H1 (cell line): ENCODE results near the gene AKAP12. TPM values are rescaled to one million over a fixed set of nuclear protein-coding genes. Genes with fewer than 3 reads are reported as not detected.

Experiments
- CTCF ChIA-PET: fragments of 300-600 bp; sonication (Branson Sonifier 250); formaldehyde crosslinking; loops from one replicate; lab custom pipeline; 2021; ENCODE audit not compliant: partially characterized antibody; lab: Charles Lee
- POLR2A ChIA-PET: fragments of 300-600 bp; sonication (Branson Sonifier 250); formaldehyde crosslinking; loops from one replicate; lab custom pipeline; 2021; ENCODE audit warnings: inconsistent platforms; ENCODE audit not compliant: partially characterized antibody; lab: Charles Lee
- DNase-seq, 2 experiments: peaks; one replicate each; pipeline versions ENCODE4 v3.0.0 to v3.0.0-alpha.2; 2010 to 2022; ENCODE audit warnings: low spot score in 2 of 2, low read depth in 1 of 2, mixed read lengths in 1 of 2
- FAIRE-seq: peaks from 2 replicates; lab custom pipeline; 2011; peaks lifted over from hg19 to GRCh38; lab: Jason Lieb, UNC
- H2AFZ ChIP-seq: 2 replicates; pipeline ENCODE4 v1.8.1; 2012; ENCODE audit warnings: low read length, inconsistent platforms
- H2AK5ac ChIP-seq: 2 replicates; pipeline ENCODE4 v1.6.1; 2013; ENCODE audit warnings: low read depth, low read length
- H2BK120ac ChIP-seq: replicated peaks from 2 replicates; pipeline ENCODE3; 2013; ENCODE audit warnings: low read depth, low read length, inconsistent platforms
- H2BK12ac ChIP-seq: 2 replicates; pipeline ENCODE4 v1.6.1; 2013; ENCODE audit warnings: low read depth, low read length
- H2BK15ac ChIP-seq: 2 replicates; pipeline ENCODE4 v1.6.1; 2013; ENCODE audit warnings: low read length
- H2BK20ac ChIP-seq: 2 replicates; pipeline ENCODE4 v1.6.1; 2013; ENCODE audit warnings: low read length
- H2BK5ac ChIP-seq: 2 replicates; pipeline ENCODE4 v1.6.1; 2013; ENCODE audit warnings: low read depth, low read length
- H3K14ac ChIP-seq: 2 replicates; pipeline ENCODE4 v1.6.1; 2013; ENCODE audit warnings: inconsistent platforms; ENCODE audit not compliant: insufficient read length
- H3K18ac ChIP-seq: 2 replicates; pipeline ENCODE4 v1.6.1; 2013; ENCODE audit warnings: low read length; ENCODE audit errors: extremely low read depth
- H3K23ac ChIP-seq: 2 replicates; pipeline ENCODE4 v1.6.1; 2013; ENCODE audit warnings: inconsistent platforms; ENCODE audit not compliant: insufficient read length
- H3K23me2 ChIP-seq: 2 replicates; pipeline ENCODE4 v1.6.1; 2013; ENCODE audit warnings: low read depth, low read length
- H3K27ac ChIP-seq: 2 replicates; pipeline ENCODE4 v1.6.1; 2011; ENCODE audit warnings: low read depth, low read length, inconsistent platforms
- H3K27me3 ChIP-seq, 4 experiments: replicated peaks in 1 of 4; 1 replicate in 1 of 4; 2 replicates in 3 of 4; pipeline versions ENCODE4 v1.6.1 to v1.8.1; 2011 to 2013; ENCODE audit warnings: low read length in 3 of 4, mild to moderate bottlenecking in 3 of 4, inconsistent platforms in 2 of 4, mixed read lengths in 2 of 4, moderate library complexity in 1 of 4; ENCODE audit not compliant: control insufficient read depth in 3 of 4, insufficient read depth in 3 of 4; ENCODE audit errors: extremely low read depth in 1 of 4
- H3K36me3 ChIP-seq, 4 experiments: 2 replicates each; pipeline versions ENCODE4 v1.6.1 to v1.8.1; 2011 to 2013; ENCODE audit warnings: mild to moderate bottlenecking in 4 of 4, low read length in 3 of 4, moderate library complexity in 2 of 4, control low read depth in 1 of 4, inconsistent platforms in 1 of 4; ENCODE audit not compliant: insufficient read depth in 4 of 4, control insufficient read depth in 2 of 4
- H3K4ac ChIP-seq: replicated peaks from 2 replicates; pipeline ENCODE3; 2013; ENCODE audit warnings: low read length, low read depth, mixed read lengths, inconsistent platforms; ENCODE audit not compliant: insufficient read length
- H3K4me1 ChIP-seq, 4 experiments: replicated peaks in 1 of 4; 1 replicate in 1 of 4; 2 replicates in 3 of 4; pipeline versions ENCODE4 v1.6.1 to v1.8.1; 2011 to 2013; ENCODE audit warnings: low read length in 3 of 4, inconsistent platforms in 2 of 4, mixed read lengths in 1 of 4; ENCODE audit not compliant: insufficient read depth in 4 of 4, control insufficient read depth in 3 of 4
- H3K4me2 ChIP-seq, 2 experiments: 2 replicates each; pipeline versions ENCODE4 v1.6.1 to v1.8.1; 2011 to 2013; ENCODE audit warnings: low read depth in 2 of 2, low read length in 2 of 2, control low read depth in 1 of 2, inconsistent platforms in 1 of 2, mild to moderate bottlenecking in 1 of 2; ENCODE audit not compliant: insufficient read depth in 1 of 2
- H3K4me3 ChIP-seq, 4 experiments: fragments of 200-600, 300-600 bp in 1 of 4; sonication (generic), shearing (Covaris generic), sonication (Bioruptor Twin) in 1 of 4; 2 replicates each; pipeline versions ENCODE4 v1.5.1 to v1.8.1; 2011 to 2016; ENCODE audit warnings: low read length in 4 of 4, low read depth in 3 of 4, control low read depth in 2 of 4, inconsistent platforms in 2 of 4, mild to moderate bottlenecking in 2 of 4, mixed read lengths in 1 of 4, moderate library complexity in 1 of 4; ENCODE audit not compliant: insufficient read depth in 2 of 4; ENCODE audit errors: extremely low read depth in 1 of 4
- H3K56ac ChIP-seq: replicated peaks from 2 replicates; pipeline ENCODE3; 2013; ENCODE audit warnings: low read depth, mild to moderate bottlenecking, mixed read lengths, low read length, inconsistent platforms; ENCODE audit not compliant: insufficient read length
- H3K79me1 ChIP-seq: 2 replicates; pipeline ENCODE4 v1.6.1; 2013; ENCODE audit warnings: low read depth, low read length, control low read depth
- H3K79me2 ChIP-seq, 2 experiments: 2 replicates each; pipeline versions ENCODE4 v1.6.1 to v1.8.1; 2012 to 2013; ENCODE audit warnings: low read length in 2 of 2, mild to moderate bottlenecking in 2 of 2, inconsistent platforms in 1 of 2; ENCODE audit not compliant: insufficient read depth in 2 of 2, control insufficient read depth in 1 of 2
- H3K9ac ChIP-seq, 4 experiments: replicated peaks in 1 of 4; 1 replicate in 1 of 4; 2 replicates in 3 of 4; pipeline versions ENCODE4 v1.6.1 to v1.8.1; 2011 to 2013; ENCODE audit warnings: low read depth in 3 of 4, low read length in 3 of 4, control low read depth in 2 of 4, mild to moderate bottlenecking in 2 of 4, moderate library complexity in 2 of 4, inconsistent platforms in 1 of 4; ENCODE audit errors: extremely low read depth in 1 of 4
- H3K9me3 ChIP-seq, 2 experiments: 2 replicates each; pipeline versions ENCODE4 v1.6.1 to v1.8.1; 2012 to 2013; ENCODE audit warnings: mild to moderate bottlenecking in 2 of 2, moderate library complexity in 2 of 2, control low read depth in 1 of 2, inconsistent platforms in 1 of 2, low read depth in 1 of 2, low read length in 1 of 2, mixed read lengths in 1 of 2; ENCODE audit not compliant: insufficient read depth in 2 of 2
- H4K20me1 ChIP-seq, 2 experiments: replicated peaks in 1 of 2; 2 replicates each; pipeline versions ENCODE3 to v1.8.1; 2011 to 2013; ENCODE audit warnings: inconsistent platforms in 2 of 2, low read length in 2 of 2, mild to moderate bottlenecking in 1 of 2; ENCODE audit not compliant: insufficient read depth in 2 of 2, control insufficient read depth in 1 of 2
- H4K5ac ChIP-seq: 2 replicates; pipeline ENCODE4 v1.6.1; 2013; ENCODE audit warnings: low read length, low read depth, mixed read lengths, inconsistent platforms; ENCODE audit not compliant: insufficient read length
- H4K8ac ChIP-seq: 2 replicates; pipeline ENCODE4 v1.8.0; 2013; ENCODE audit warnings: mild to moderate bottlenecking, moderate library complexity, low read length, inconsistent platforms; ENCODE audit not compliant: insufficient read depth; ENCODE audit errors: extremely low read depth
- H4K91ac ChIP-seq: replicated peaks from 2 replicates; pipeline ENCODE3; 2013; ENCODE audit warnings: low read length, mixed read lengths, inconsistent platforms; ENCODE audit not compliant: insufficient read length
- CBX8 ChIP-seq: fragments of 300-800, 300-1000 bp; sonication (generic); IDR thresholded peaks from 2 replicates; pipeline ENCODE4 v1.7.1; 2016; ENCODE audit warnings: low read depth, low read length, borderline replicate concordance
- CHD1 ChIP-seq: IDR thresholded peaks from 2 replicates; pipeline ENCODE4 v1.6.1; 2012; ENCODE audit warnings: low read depth, low read length, improper control_type of control experiment
- EGR1 ChIP-seq: IDR thresholded peaks from 2 replicates; pipeline ENCODE4 v1.6.1; 2011; ENCODE audit warnings: low read depth, low read length, borderline replicate concordance
- EZH2 ChIP-seq: fragments of 200-600 bp; sonication (generic); IDR thresholded peaks from 2 replicates; pipeline ENCODE4 v1.7.1; 2012; ENCODE audit warnings: low read depth, mild to moderate bottlenecking, moderate library complexity, low read length, inconsistent platforms; ENCODE audit not compliant: severe bottlenecking
- JUND ChIP-seq: IDR thresholded peaks from 2 replicates; pipeline ENCODE4 v1.6.1; 2011; ENCODE audit warnings: mild to moderate bottlenecking, improper control_type of control experiment, low read length
- RBBP5 ChIP-seq: IDR thresholded peaks from 2 replicates; pipeline ENCODE4 v1.7.1; 2012; ENCODE audit warnings: low read depth, mild to moderate bottlenecking, inconsistent platforms, low read length, moderate library complexity, borderline replicate concordance
- RFX5 ChIP-seq: IDR thresholded peaks from 2 replicates; pipeline ENCODE4 v1.6.1; 2011; ENCODE audit warnings: low read depth, low read length, improper control_type of control experiment, borderline replicate concordance
- SIX5 ChIP-seq: IDR thresholded peaks from 2 replicates; pipeline ENCODE4 v1.6.1; 2011; ENCODE audit warnings: mild to moderate bottlenecking, low read depth, low read length
- TAF1 ChIP-seq: IDR thresholded peaks from 2 replicates; pipeline ENCODE4 v1.6.1; 2011; ENCODE audit warnings: mild to moderate bottlenecking, low read depth, low read length
- TBP ChIP-seq: IDR thresholded peaks from 2 replicates; pipeline ENCODE4 v1.6.1; 2011; ENCODE audit warnings: low read depth, low read length, improper control_type of control experiment
- TCF12 ChIP-seq: IDR thresholded peaks from 2 replicates; pipeline ENCODE4 v1.6.1; 2011; ENCODE audit warnings: low read depth, mild to moderate bottlenecking, low read length
- WGBS, 2 experiments: shearing (Covaris generic) in 1 of 2; methylation state at CpG; one replicate each; pipeline versions ENCODE4 v1.1.6 to v1.1.7; 2013 to 2015; ENCODE audit warnings: low lambda C conversion rate in 2 of 2, mixed read lengths in 2 of 2, inconsistent platforms in 1 of 2, low coverage in 1 of 2, missing lambda C conversion rate in 1 of 2; ENCODE audit not compliant: insufficient replicate concordance in 2 of 2, insufficient coverage in 1 of 2, insufficient read length in 1 of 2; ENCODE audit errors: extremely low coverage in 1 of 2, missing lambda C conversion rate in 1 of 2; 5-methylcytosine and 5-hydroxymethylcytosine counted together
- polyA plus RNA-seq, 7 experiments: library from polyadenylated mRNA; depleted of rRNA in 3 of 7; stranded (reverse) in 5 of 7; unstranded in 2 of 7; fragments of >200 nt in 5 of 7; fragments of 200-250 nt in 2 of 7; gene quantifications; 1 replicate in 5 of 7; 2 replicates in 1 of 7; 4 replicates in 1 of 7; pipeline versions ENCODE4 v1.2.1 to v1.2.3, GENCODE V29; 2011 to 2013; ENCODE audit warnings: missing spikeins in 2 of 7, mixed read lengths in 2 of 7
- total RNA-seq: library from RNA; stranded (reverse); fragmentation: NEBNext Ultra II Directional; extraction: Animal tissue kit (Norgen Biotek cat#: 25700); gene quantifications from 2 replicates; pipeline ENCODE4 v1.2.1, GENCODE V29; 2021

Gene AKAP12
- total and polyA plus RNA-seq, 2 of the 8 experiments (the other 6 are each of a cell fraction or from before 2014, with no cell fraction given): 14.6 to 79.2 TPM

DNA sequence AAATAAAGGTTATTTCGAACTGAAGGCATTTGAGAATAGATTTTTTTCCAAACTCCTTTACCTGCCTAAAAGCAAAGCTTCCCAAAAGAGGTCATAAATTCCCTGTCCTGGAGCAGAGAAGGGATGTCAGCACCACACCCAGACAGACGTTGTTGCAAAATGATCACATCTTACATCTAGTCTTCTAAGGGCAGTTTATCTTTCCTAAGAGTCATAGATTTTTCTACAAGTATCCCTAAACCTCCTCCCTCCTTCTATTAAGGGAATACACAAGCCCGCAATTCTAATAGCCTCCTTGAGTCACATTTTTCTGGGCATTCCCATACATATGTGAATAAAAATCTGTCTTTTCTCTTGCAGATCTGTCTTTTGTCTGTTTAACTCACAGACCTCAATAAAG is 20.6 kb upstream of the AKAP12 start:
- CTCF ChIA-PET: interaction anchor here (0.9 kb wide), 1 partner anchor 11 kb away, joined by 3 read pairs; no protein-coding TSS in a partner anchor
- no peak for FAIRE-seq

More for the DNA sequence above, 20.6 kb upstream of the AKAP12 start:
- H3K23me2 ChIP-seq: no peaks in the 10 kb centered on the region
- H4K20me1 ChIP-seq: no peaks in the 10 kb centered on the region
- no peak overlapping the region for H4K8ac ChIP-seq
- H2AK5ac ChIP-seq: no peak overlapping the region
- H3K23ac ChIP-seq: no peak overlapping the region
- no peaks in the 10 kb centered on the region for H3K79me1 ChIP-seq
- 82% methylated on average over 3 of the region's 3 CpGs; no CpG with 5 or more reads in 1 of the 2 experiments for WGBS, 2 experiments
- DNase-seq: no peak
- no peak overlapping the region for H3K14ac ChIP-seq
- H2BK15ac ChIP-seq: no peak overlapping the region
- POLR2A ChIA-PET: interaction anchor here (1.1 kb wide), 1 partner anchor 10 kb away, joined by 4 read pairs; no protein-coding TSS in a partner anchor
- no peaks in the 10 kb centered on the region for H3K79me2 ChIP-seq
- no peak overlapping the region for H3K4me3 ChIP-seq
- H3K4me1 ChIP-seq: peaks cover 0 to 2% (median 0%) of the 10 kb centered on the region in 4 experiments; a peak in 1 of 7 replicates
- H3K27ac ChIP-seq: no peak overlapping the region
- no peak overlapping the region for H2AFZ ChIP-seq
- H3K27me3 ChIP-seq: no peaks in the 10 kb centered on the region
- H2BK5ac ChIP-seq: no peak overlapping the region
- no peak overlapping the region for H4K5ac ChIP-seq
- no peak overlapping the region for H2BK20ac ChIP-seq
- H3K36me3 ChIP-seq: no peaks in the 10 kb centered on the region
- H3K4me2 ChIP-seq: no peak overlapping the region
- no peak overlapping the region for H2BK120ac ChIP-seq
- no peak overlapping the region for H3K9ac ChIP-seq
- TF ChIP-seq EZH2 (no peak), CHD1 (no peak), RBBP5 (no peak), TCF12 (no peak), CBX8 (no peak), TAF1 (no peak), SIX5 (no peak), TBP (no peak), EGR1 (no peak), RFX5 (no peak), JUND (no peak)
- no peak overlapping the region for H3K18ac ChIP-seq
- H3K9me3 ChIP-seq: no peaks in the 10 kb centered on the region
- no peak overlapping the region for H4K91ac ChIP-seq
- H3K56ac ChIP-seq: no peak overlapping the region
- no peak overlapping the region for H2BK12ac ChIP-seq
- no peak overlapping the region for H3K4ac ChIP-seq
